ENCODE results near the gene ELOA2.
"Not testable (repeated sequence)": the region's sequence is repeated elsewhere in the genome, so short reads cannot be mapped to it uniquely, and the experiment has no call there.

Gene ELOA2

GRCh38 chr18:47019870-47020269 is 15.6 kb downstream of the ELOA2 start:
- not testable (repeated sequence) for DNase-seq
